Stimulated activated effector memory CD8-positive, alpha-beta T cell treated with anti-CD3 and anti-CD28 coated beads, Interleukin-12 subunit alpha, Interleukin-12 subunit beta, amount 100 ng/mL, for 72 hours (primary cell): Measurements from ENCODE around the gene LAMA1.

Experiments
- ATAC-seq: fragments of 150-1000 bp; cut with Tn5 transposase; 2 replicates; pipeline ENCODE4 v1.10.0; 2021
- DNase-seq, 2 donors: peaks; one replicate each; pipeline ENCODE4 v3.0.0; 2021 to 2022; ENCODE audit warnings: low spot score in 2 of 2
- H3K27ac Mint-ChIP-seq: one replicate; pipeline ENCODE4 v1.8.0; 2022; ENCODE audit warnings: mild to moderate bottlenecking, mixed read lengths
- H3K36me3 Mint-ChIP-seq: one replicate; pipeline ENCODE4 v1.8.0; 2022; ENCODE audit warnings: mild to moderate bottlenecking, mixed read lengths
- H3K4me1 Mint-ChIP-seq: one replicate; pipeline ENCODE4 v1.8.0; 2022; ENCODE audit warnings: mixed read lengths
- H3K4me3 Mint-ChIP-seq: one replicate; pipeline ENCODE4 v1.8.0; 2022; ENCODE audit warnings: mild to moderate bottlenecking, mixed read lengths
- H3K9me3 Mint-ChIP-seq: one replicate; pipeline ENCODE4 v1.8.0; 2022; ENCODE audit warnings: mixed read lengths

The LAMA1 gene

GRCh38 chr18:7084080-7085065 lies 33.2 kb downstream of the LAMA1 start:
- Mint-ChIP-seq H3K4me3 (no peak overlapping the region), H3K36me3 (no peaks in the 10 kb centered on the region), H3K4me1 (no peaks in the 10 kb centered on the region), H3K27ac (no peak overlapping the region), H3K9me3 (no peaks in the 10 kb centered on the region)
- ATAC-seq, result no peak
- no peak for DNase-seq

DNA sequence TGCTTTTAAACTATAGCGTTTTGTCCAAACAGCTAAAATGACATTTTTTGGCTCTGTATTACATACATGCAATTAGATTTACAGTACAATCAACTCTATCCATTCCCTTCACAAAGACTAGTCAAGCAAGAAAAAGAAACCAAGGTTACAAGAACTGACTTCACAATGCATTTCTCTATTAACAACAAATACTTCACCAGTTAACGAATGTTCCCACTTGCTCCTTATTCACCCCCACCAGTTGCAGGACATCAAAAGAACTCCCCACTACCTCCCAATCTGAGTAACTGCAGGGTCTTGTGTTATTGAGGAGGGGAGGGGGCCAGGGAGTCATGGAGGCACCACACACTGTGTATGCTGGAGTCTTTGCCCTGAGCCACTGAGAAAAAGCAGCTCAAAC lies 34.9 kb downstream of the LAMA1 start:
- Mint-ChIP-seq H3K4me3 (no peak overlapping the region), H3K9me3 (peaks cover 4% of the 10 kb centered on the region), H3K4me1 (no peaks in the 10 kb centered on the region), H3K36me3 (no peaks in the 10 kb centered on the region), H3K27ac (no peak overlapping the region)
- no peak for ATAC-seq
- DNase-seq, result no peak

DNA sequence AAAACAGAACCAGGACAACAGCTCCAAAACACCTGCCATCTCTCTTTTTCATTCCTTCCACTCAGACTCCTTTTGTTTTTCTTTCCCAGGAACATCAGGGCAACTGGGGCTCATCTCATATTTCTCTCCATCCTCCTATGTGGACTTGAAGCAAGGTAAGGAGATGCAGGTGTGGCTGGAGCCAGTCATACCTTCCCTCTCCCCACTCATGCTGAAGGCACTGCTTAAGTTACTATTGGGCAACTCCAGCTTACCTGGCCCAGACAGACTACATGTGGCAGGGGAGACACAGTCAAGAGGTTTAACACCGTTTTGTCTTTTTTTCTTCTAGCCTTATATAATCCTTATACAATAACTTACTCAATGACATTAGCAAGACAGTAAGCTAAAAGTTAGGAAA lies 38.4 kb downstream of the LAMA1 start:
- Mint-ChIP-seq H3K27ac (no peak overlapping the region), H3K36me3 (no peaks in the 10 kb centered on the region), H3K4me3 (no peak overlapping the region), H3K4me1 (no peaks in the 10 kb centered on the region), H3K9me3 (peaks cover 8% of the 10 kb centered on the region)
- no peak for ATAC-seq
- DNase-seq, result no peak

GRCh38 chr18:7072593-7072992 lies 45.0 kb downstream of the LAMA1 start:
- Mint-ChIP-seq H3K36me3 (no peaks in the 10 kb centered on the region), H3K4me1 (no peaks in the 10 kb centered on the region), H3K27ac (no peak overlapping the region), H3K9me3 (peaks cover 14% of the 10 kb centered on the region), H3K4me3 (no peak overlapping the region)
- DNase-seq, result no peak
- ATAC-seq, result no peak

DNA sequence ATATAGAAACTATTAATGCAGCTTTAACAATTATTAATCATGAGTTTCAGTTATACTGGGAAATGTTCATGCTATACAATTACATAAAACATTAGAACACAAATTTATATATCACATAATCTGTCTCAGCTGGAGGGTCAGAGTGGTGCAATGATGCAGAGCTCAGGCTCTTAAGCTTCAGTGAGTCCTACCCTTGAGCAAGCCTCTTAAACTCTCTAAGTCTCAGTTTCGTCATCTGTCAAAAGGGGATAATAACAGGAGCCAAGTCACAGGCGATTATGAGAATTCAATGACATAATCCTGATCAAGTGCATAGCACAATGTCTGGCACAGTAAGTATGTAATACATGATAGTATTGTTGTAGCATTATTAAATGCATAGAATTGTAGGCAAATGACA lies 46.0 kb downstream of the LAMA1 start:
- ATAC-seq (no peak), DNase-seq (no peak)
- H3K4me1 Mint-ChIP-seq, result no peaks in the 10 kb centered on the region
- H3K27ac Mint-ChIP-seq, result no peak overlapping the region
- H3K36me3 Mint-ChIP-seq, result no peaks in the 10 kb centered on the region
- H3K9me3 Mint-ChIP-seq, result peaks cover 14% of the 10 kb centered on the region
- H3K4me3 Mint-ChIP-seq, result no peak overlapping the region

- DNase-seq (no peak), ATAC-seq (no peak)
- Mint-ChIP-seq H3K36me3 (no peaks in the 10 kb centered on the region), H3K9me3 (peaks cover 10% of the 10 kb centered on the region), H3K27ac (no peak overlapping the region), H3K4me3 (no peak overlapping the region), H3K4me1 (no peaks in the 10 kb centered on the region)
Observed at GRCh38 chr18:7070466-7070865, 47.1 kb downstream of the LAMA1 start.

DNA sequence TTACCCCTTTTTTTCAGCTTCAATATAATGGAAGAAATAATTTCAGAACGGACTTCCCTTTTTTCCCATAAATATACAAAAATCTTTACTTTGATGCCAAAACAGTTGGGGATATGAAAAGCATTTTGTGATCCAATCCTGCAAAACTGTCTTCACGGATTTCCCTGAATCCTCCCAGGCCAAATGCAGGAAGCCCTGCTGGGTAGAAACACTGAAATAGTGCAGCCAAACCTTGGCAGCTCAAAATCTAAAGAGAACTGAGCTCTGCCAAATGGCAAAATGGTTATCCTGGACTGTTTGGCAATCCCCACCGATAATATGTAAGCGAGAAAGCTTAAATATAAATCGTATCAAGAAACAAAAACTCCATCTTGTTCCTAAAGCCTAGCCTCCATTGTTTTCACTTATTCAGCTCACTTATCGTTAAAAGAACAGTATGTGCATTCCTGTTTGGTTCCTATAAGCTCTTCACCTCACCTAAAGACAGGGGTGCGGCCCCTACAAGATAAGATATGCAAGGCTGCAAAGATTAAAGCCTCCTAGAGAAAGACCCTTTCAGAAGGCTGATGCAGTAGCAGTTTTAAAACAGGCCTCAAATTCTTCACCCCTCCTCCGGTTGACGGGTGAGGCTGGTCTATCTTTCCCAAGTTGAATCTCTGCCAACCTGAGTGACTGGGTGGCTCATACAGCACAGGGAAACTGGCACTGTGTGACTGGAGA lies 48.6 kb downstream of the LAMA1 start:
- ATAC-seq (no peak), DNase-seq (no peak)
- H3K36me3 Mint-ChIP-seq, result no peaks in the 10 kb centered on the region
- no peak overlapping the region for H3K4me3 Mint-ChIP-seq
- H3K4me1 Mint-ChIP-seq, result no peaks in the 10 kb centered on the region
- no peak overlapping the region for H3K27ac Mint-ChIP-seq
- peaks cover 10% of the 10 kb centered on the region for H3K9me3 Mint-ChIP-seq

GRCh38 chr18:7066965-7067555 lies 50.5 kb downstream of the LAMA1 start:
- H3K4me1 Mint-ChIP-seq, result no peaks in the 10 kb centered on the region
- ATAC-seq (no peak), DNase-seq (no peak)
- no peak overlapping the region for H3K4me3 Mint-ChIP-seq
- H3K27ac Mint-ChIP-seq, result no peak overlapping the region
- H3K9me3 Mint-ChIP-seq, result peaks cover 6% of the 10 kb centered on the region
- no peaks in the 10 kb centered on the region for H3K36me3 Mint-ChIP-seq

DNA sequence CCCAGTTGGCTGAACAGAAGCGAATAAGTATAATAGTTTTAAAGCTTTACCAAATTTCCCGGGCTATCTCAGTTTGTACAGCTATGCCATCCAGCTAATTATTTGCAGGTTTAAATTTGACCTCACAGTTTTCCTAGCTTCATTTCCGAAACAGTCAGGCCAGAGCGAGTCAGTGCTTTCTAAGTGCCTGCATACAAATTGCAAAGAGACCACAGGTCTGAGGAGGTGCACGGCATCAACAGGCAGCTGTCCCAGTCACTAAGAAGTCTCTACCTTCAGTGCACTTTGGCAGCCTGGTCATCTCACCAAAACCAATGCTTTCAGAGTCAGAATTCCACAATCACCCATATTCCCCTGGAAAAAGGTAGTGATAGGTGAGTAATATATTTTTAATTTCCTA lies 51.9 kb downstream of the LAMA1 start:
- no peaks in the 10 kb centered on the region for H3K36me3 Mint-ChIP-seq
- H3K9me3 Mint-ChIP-seq, result peaks cover 8% of the 10 kb centered on the region
- H3K4me3 Mint-ChIP-seq, result no peak overlapping the region
- ATAC-seq, result no peak
- no peak overlapping the region for H3K27ac Mint-ChIP-seq
- no peaks in the 10 kb centered on the region for H3K4me1 Mint-ChIP-seq
- DNase-seq, result no peak

GRCh38 chr18:7064346-7064745 lies 53.3 kb downstream of the LAMA1 start:
- ATAC-seq (no peak), DNase-seq (no peak)
- Mint-ChIP-seq H3K9me3 (peaks cover 8% of the 10 kb centered on the region), H3K4me1 (no peaks in the 10 kb centered on the region), H3K27ac (no peak overlapping the region), H3K36me3 (no peaks in the 10 kb centered on the region), H3K4me3 (no peak overlapping the region)

DNA sequence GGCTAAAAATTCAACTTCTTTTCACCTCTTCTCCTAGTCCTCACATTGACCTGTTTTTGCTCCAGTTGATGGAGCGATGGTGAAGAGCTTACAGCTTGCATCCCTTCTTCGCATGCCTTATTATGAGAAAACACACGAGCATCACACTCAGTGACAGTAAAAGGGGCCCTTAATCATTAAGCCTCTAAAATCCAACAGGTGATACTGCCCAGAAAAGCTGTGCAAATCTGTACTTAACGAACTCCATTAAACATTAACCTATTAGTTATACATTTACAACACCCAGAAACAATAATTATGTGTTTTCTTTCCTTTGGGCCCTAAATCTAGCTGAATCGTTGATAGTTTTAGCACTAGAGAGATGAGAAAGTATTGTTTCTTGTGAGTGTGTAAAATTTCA lies 54.8 kb downstream of the LAMA1 start:
- H3K4me1 Mint-ChIP-seq, result no peaks in the 10 kb centered on the region
- no peak for DNase-seq
- H3K36me3 Mint-ChIP-seq, result no peaks in the 10 kb centered on the region
- no peak for ATAC-seq
- H3K9me3 Mint-ChIP-seq, result peaks cover 6% of the 10 kb centered on the region
- no peak overlapping the region for H3K27ac Mint-ChIP-seq
- no peak overlapping the region for H3K4me3 Mint-ChIP-seq

GRCh38 chr18:7062236-7062635 lies 55.4 kb downstream of the LAMA1 start:
- H3K4me1 Mint-ChIP-seq, result no peaks in the 10 kb centered on the region
- DNase-seq (no peak), ATAC-seq (no peak)
- H3K9me3 Mint-ChIP-seq, result peaks cover 6% of the 10 kb centered on the region
- H3K27ac Mint-ChIP-seq, result no peak overlapping the region
- H3K36me3 Mint-ChIP-seq, result no peaks in the 10 kb centered on the region
- H3K4me3 Mint-ChIP-seq, result no peak overlapping the region

DNA sequence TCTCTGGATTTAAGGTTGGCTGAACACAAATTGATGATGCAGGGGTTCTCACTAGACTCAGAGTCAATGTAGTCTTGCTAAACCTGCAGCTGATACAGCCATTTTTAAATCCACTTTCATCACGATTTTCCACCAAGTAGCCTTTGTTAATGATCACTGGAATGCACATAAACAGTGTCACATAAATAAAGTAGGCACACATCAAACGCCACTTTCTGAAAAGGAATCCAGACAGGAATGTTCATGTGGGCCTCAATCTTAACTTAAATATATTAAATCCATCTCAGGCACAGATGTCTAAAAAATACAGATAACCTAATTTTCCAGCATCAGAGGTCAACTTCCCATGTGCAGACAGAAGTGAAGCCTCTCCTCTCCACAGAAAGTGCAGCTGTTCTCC lies 58.3 kb downstream of the LAMA1 start:
- Mint-ChIP-seq H3K36me3 (no peaks in the 10 kb centered on the region), H3K27ac (no peak overlapping the region), H3K4me1 (no peaks in the 10 kb centered on the region), H3K9me3 (peaks cover 10% of the 10 kb centered on the region), H3K4me3 (no peak overlapping the region)
- DNase-seq (no peak), ATAC-seq (no peak)

GRCh38 chr18:7056026-7056425 lies 61.6 kb downstream of the LAMA1 start:
- Mint-ChIP-seq H3K4me1 (no peaks in the 10 kb centered on the region), H3K27ac (no peak overlapping the region), H3K36me3 (no peaks in the 10 kb centered on the region), H3K4me3 (no peak overlapping the region), H3K9me3 (peaks cover 4% of the 10 kb centered on the region)
- no peak for DNase-seq
- ATAC-seq, result no peak

DNA sequence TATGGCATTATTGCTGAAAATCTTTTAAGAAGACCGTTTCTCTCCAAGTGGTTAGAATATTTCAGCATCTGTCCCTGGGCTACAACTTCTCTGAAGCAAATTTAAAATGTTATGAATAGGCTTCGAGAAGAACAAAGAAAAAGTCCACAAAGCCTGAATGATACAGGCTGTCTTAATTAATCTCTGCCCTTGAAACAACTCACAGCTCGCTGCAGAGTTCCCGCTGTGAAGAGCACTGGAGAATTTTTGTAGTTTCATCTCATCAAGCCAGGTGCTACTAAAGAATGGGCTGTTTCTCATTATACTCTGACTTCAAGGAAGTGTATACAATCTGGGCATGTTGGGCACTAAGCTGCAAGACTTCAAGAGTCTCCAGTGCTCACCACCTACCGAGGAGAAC lies 67.6 kb downstream of the LAMA1 start:
- no peaks in the 10 kb centered on the region for H3K36me3 Mint-ChIP-seq
- no peaks in the 10 kb centered on the region for H3K4me1 Mint-ChIP-seq
- H3K27ac Mint-ChIP-seq, result no peak overlapping the region
- ATAC-seq, result no peak
- no peak for DNase-seq
- peaks cover 4% of the 10 kb centered on the region for H3K9me3 Mint-ChIP-seq
- no peak overlapping the region for H3K4me3 Mint-ChIP-seq

GRCh38 chr18:7048081-7048480 lies 69.5 kb downstream of the LAMA1 start:
- Mint-ChIP-seq H3K36me3 (no peaks in the 10 kb centered on the region), H3K9me3 (no peaks in the 10 kb centered on the region), H3K27ac (no peak overlapping the region), H3K4me3 (no peak overlapping the region), H3K4me1 (no peaks in the 10 kb centered on the region)
- ATAC-seq (no peak), DNase-seq (no peak)
